DOHH2 (cell line): Measurements from ENCODE around the gene LCMT1.

Experiments
- EZH2phosphoT487 ChIP-seq: fragments of 200-600 bp; sonication (generic); IDR thresholded peaks from 2 replicates; pipeline ENCODE4 v1.6.1; 2017; ENCODE audit warnings: borderline replicate concordance, mild to moderate bottlenecking, antibody characterized with exemption, low read length, moderate library complexity, mixed read lengths
- TF ChIP-seq, protein P1 (sequence below): fragments of 200-600 bp; sonication (generic); IDR thresholded peaks from one replicate; pipeline ENCODE4 v1.5.1; 2014; ENCODE audit warnings: antibody characterized with exemption, mild to moderate bottlenecking, low read depth, low read length; ENCODE audit not compliant: poor library complexity, severe bottlenecking

DNA sequence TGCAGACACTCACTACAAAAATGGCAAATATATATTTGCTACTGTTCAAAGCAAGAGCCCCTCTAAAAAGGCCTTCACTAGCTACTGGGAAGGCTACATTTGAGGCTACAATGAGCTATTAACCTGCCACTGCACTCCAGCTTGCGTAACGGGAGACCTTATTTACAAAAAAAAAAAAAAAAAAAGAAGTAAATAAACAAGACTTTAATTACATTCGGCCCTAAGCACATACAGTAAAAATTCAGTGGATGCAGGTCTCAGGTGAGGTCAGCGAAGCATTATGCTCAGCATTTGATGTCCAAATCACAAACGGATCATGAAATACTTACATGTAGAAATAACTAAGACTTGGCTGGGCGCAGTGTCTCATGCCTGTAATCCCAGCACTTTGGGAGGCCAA lies 26.7 kb upstream of the LCMT1 start:
- TF ChIP-seq, protein P1, sequence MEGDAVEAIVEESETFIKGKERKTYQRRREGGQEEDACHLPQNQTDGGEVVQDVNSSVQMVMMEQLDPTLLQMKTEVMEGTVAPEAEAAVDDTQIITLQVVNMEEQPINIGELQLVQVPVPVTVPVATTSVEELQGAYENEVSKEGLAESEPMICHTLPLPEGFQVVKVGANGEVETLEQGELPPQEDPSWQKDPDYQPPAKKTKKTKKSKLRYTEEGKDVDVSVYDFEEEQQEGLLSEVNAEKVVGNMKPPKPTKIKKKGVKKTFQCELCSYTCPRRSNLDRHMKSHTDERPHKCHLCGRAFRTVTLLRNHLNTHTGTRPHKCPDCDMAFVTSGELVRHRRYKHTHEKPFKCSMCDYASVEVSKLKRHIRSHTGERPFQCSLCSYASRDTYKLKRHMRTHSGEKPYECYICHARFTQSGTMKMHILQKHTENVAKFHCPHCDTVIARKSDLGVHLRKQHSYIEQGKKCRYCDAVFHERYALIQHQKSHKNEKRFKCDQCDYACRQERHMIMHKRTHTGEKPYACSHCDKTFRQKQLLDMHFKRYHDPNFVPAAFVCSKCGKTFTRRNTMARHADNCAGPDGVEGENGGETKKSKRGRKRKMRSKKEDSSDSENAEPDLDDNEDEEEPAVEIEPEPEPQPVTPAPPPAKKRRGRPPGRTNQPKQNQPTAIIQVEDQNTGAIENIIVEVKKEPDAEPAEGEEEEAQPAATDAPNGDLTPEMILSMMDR, result no peak
- TF ChIP-seq EZH2phosphoT487, result no peak
